Activated CD4-positive, alpha-beta T cell treated with anti-CD3 and anti-CD28 coated beads for 36 hours (primary cell): Measurements from ENCODE around the gene NCOR2. TPM values are rescaled to one million over a fixed set of nuclear protein-coding genes. Genes with fewer than 3 reads are reported as not detected.

ENCODE experiments used
- ATAC-seq: fragments of 200-7000 bp; cut with Tn5 transposase; one replicate; pipeline ENCODE4 v1.10.0; 2021; ENCODE audit warnings: mild to moderate bottlenecking, moderate library complexity
- CTCF ChIA-PET: fragments of 350-600 bp; sonication (Branson Sonifier 250); formaldehyde crosslinking; loops from one replicate; lab custom pipeline; 2021; ENCODE audit warnings: antibody characterized with exemption; lab: Charles Lee
- POLR2A ChIA-PET: fragments of 350-600 bp; sonication (Branson Sonifier 250); formaldehyde crosslinking; loops from one replicate; lab custom pipeline; 2021; ENCODE audit warnings: antibody characterized with exemption, inconsistent platforms; lab: Charles Lee
- DNase-seq: peaks from one replicate; pipeline ENCODE4 v3.0.0-alpha.2; 2020
- H3K27ac Mint-ChIP-seq: one replicate; pipeline ENCODE4 v1.8.0; 2021; ENCODE audit warnings: mixed read lengths
- H3K27me3 Mint-ChIP-seq: one replicate; pipeline ENCODE4 v1.8.0; 2021; ENCODE audit warnings: mixed read lengths
- H3K36me3 Mint-ChIP-seq: one replicate; pipeline ENCODE4 v1.8.0; 2021; ENCODE audit warnings: low read depth, mixed read lengths
- H3K4me1 Mint-ChIP-seq: one replicate; pipeline ENCODE4 v1.8.0; 2021; ENCODE audit warnings: mixed read lengths
- H3K4me3 Mint-ChIP-seq: one replicate; pipeline ENCODE4 v1.8.0; 2021; ENCODE audit warnings: mild to moderate bottlenecking, moderate library complexity, mixed read lengths
- H3K9me3 Mint-ChIP-seq: one replicate; pipeline ENCODE4 v1.8.0; 2021; ENCODE audit warnings: low read depth, mixed read lengths
- intact Hi-C, 2 experiments: fragments of 100-400 bp; cut with DNase I in 1 of 2; cut with micrococcal nuclease in 1 of 2; formaldehyde crosslinking; loops; one replicate each; pipeline versions ENCODE4 v1.14.2 to v1.15.1; 2022 to 2024; cut with DNase I, micrococcal nuclease
- total RNA-seq, 2 experiments: library from RNA; stranded (reverse); gene quantifications; one replicate each; pipeline ENCODE4 v1.2.3, GENCODE V29; 2021

Gene NCOR2
- total RNA-seq, 2 experiments from 2014 or later, result 103 to 115 TPM

DNA sequence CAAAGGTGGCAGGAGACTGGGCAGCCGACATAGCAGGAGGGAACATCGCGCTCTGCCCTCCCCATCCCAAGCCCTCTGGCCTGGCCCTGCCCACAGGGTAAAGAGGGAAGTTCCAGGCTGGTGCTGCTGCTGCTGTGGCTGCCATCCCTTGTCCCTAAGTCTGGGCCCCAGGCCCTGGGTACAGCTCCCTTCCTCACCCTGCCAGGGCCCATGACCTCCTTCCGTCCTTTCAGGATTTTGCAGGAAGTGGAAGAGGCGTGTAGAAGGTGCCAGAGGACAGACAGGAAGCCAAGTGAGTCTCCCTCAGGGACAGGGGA, 14.7 kb upstream of the NCOR2 start:
- ChIA-PET CTCF (interaction anchor here (0.6 kb wide), 1 partner anchor 21 kb away, joined by 4 read pairs; no protein-coding TSS in a partner anchor), POLR2A (no interaction called here)
- Mint-ChIP-seq H3K4me1 (no peaks in the 10 kb centered on the region), H3K36me3 (no peaks in the 10 kb centered on the region), H3K9me3 (no peaks in the 10 kb centered on the region), H3K27ac (no peak overlapping the region), H3K4me3 (no peak overlapping the region), H3K27me3 (no peaks in the 10 kb centered on the region)
- intact Hi-C loops, result no loop called here
- ATAC-seq (no peak), DNase-seq (no peak)

DNA sequence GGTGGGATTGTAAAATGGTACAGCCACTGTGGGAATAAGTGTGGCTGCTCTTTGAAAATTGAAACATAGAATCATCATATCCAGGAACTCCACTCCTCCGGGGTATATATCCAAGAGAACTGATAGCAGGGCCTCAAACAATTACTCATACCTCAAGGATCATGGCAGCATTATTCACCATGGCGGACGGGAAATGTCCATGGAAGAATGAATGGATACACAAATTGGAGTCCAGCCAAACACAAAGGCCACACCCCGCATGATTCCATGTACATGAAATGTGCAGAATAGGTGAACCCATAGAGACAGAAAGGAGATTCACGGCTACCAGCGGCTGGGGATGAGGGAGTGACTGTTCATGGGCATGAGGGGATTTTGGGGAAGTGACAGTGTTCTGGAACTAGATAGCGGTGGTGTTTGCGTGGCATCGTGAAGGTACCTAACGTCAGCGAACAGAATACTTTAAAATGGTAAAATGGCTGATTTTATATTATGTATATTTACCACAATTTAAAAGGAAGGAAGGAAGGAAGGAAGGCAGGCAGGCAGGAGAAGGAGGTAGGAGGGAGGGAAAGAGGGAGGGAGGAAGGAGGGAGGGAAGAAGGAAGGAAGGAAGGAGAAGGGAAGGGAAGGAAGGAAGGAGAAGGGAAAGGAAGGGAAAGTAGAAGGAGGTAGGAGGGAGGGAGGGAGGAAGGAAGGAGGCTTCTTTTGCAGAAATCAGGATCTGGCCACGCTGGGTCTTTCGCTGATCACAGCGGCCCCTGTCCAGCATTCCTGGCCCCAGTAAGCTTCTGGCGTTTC, 14.1 kb upstream of the NCOR2 start:
- H3K36me3 Mint-ChIP-seq, result no peaks in the 10 kb centered on the region
- CTCF ChIA-PET, result interaction anchor here (0.6 kb wide), 1 partner anchor 21 kb away, joined by 4 read pairs; no protein-coding TSS in a partner anchor
- no peaks in the 10 kb centered on the region for H3K27me3 Mint-ChIP-seq
- H3K9me3 Mint-ChIP-seq, result no peaks in the 10 kb centered on the region
- POLR2A ChIA-PET, result no interaction called here
- intact Hi-C loops, result no loop called here
- H3K27ac Mint-ChIP-seq, result no peak overlapping the region
- ATAC-seq (no peak), DNase-seq (no peak)
- H3K4me1 Mint-ChIP-seq, result no peaks in the 10 kb centered on the region
- H3K4me3 Mint-ChIP-seq, result no peak overlapping the region

GRCh38 chr12:124579921-124580517, 12.6 kb upstream of the NCOR2 start:
- no peak for ATAC-seq
- no peak overlapping the region for H3K27ac Mint-ChIP-seq
- POLR2A ChIA-PET, result interaction anchor here (0.6 kb wide), 1 partner anchor 31 kb away, joined by 3 read pairs; no protein-coding TSS in a partner anchor
- no peaks in the 10 kb centered on the region for H3K27me3 Mint-ChIP-seq
- no peaks in the 10 kb centered on the region for H3K36me3 Mint-ChIP-seq
- no peak overlapping the region for H3K4me3 Mint-ChIP-seq
- intact Hi-C loops, result no loop called here
- CTCF ChIA-PET, result no interaction called here
- no peak for DNase-seq
- no peaks in the 10 kb centered on the region for H3K9me3 Mint-ChIP-seq
- no peaks in the 10 kb centered on the region for H3K4me1 Mint-ChIP-seq

DNA sequence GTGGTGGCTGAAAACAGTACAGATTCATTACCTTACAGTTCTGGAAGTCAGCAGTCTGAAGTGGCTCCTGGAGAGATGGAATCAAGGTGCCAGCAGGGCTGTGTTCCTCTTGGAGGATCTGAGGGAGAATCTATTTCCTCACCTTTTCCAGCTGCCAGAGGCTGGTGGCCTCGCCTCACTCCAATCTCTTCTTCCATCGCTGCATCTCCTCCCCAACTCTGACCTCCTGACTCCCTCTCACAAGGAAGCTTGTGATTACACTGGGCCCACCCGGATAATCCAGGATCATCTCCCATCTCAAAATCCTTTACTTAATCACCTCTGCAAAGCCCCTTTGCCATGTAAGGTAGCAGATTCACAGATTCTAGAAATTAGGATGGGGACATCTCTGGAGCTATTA, 11.4 kb upstream of the NCOR2 start:
- Mint-ChIP-seq H3K4me1 (no peaks in the 10 kb centered on the region), H3K27ac (no peak overlapping the region), H3K4me3 (no peak overlapping the region), H3K9me3 (no peaks in the 10 kb centered on the region), H3K27me3 (no peaks in the 10 kb centered on the region), H3K36me3 (no peaks in the 10 kb centered on the region)
- DNase-seq (no peak), ATAC-seq (no peak)
- CTCF ChIA-PET, result interaction anchor here (0.8 kb wide), 1 partner anchor 152 kb away, joined by 3 read pairs; no protein-coding TSS in a partner anchor
- POLR2A ChIA-PET, result interaction anchor here (0.6 kb wide), 1 partner anchor 18 kb away, joined by 3 read pairs; no protein-coding TSS in a partner anchor
- intact Hi-C loops, result no loop called here

DNA sequence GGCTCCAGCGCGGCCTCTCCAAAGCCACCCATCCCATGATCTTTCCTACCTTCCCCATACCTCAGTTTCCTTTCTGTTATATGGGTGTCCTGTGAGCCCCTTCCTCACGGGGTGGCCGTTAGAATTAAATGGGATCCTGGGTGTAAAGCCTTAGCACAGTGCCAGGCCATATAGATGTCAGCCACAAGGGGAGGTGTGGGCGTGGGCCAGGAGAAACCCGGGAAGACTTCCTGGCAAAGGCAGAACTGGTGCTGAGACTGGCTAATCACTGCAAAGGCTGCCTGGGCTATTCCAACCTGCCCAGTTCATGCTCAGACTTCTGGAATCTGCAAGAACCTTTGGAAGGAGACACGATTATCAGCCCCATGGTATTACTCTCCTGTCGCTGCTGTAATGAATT, 11.0 kb upstream of the NCOR2 start:
- CTCF ChIA-PET, result interaction anchor here (0.6 kb wide), 1 partner anchor 550 kb away, joined by 3 read pairs; no protein-coding TSS in a partner anchor
- POLR2A ChIA-PET, result no interaction called here
- no peaks in the 10 kb centered on the region for H3K9me3 Mint-ChIP-seq
- H3K4me3 Mint-ChIP-seq, result no peak overlapping the region
- H3K4me1 Mint-ChIP-seq, result no peaks in the 10 kb centered on the region
- no peak overlapping the region for H3K27ac Mint-ChIP-seq
- no peaks in the 10 kb centered on the region for H3K27me3 Mint-ChIP-seq
- DNase-seq (no peak), ATAC-seq (no peak)
- no peaks in the 10 kb centered on the region for H3K36me3 Mint-ChIP-seq
- intact Hi-C loops, result no loop called here

- DNase-seq (no peak), ATAC-seq (no peak)
- CTCF ChIA-PET, result interaction anchor here (0.6 kb wide), 1 partner anchor 549 kb away, joined by 3 read pairs; no protein-coding TSS in a partner anchor
- POLR2A ChIA-PET, result no interaction called here
- H3K27me3 Mint-ChIP-seq, result no peaks in the 10 kb centered on the region
- intact Hi-C loops, result no loop called here
- no peaks in the 10 kb centered on the region for H3K4me1 Mint-ChIP-seq
- H3K27ac Mint-ChIP-seq, result no peak overlapping the region
- H3K4me3 Mint-ChIP-seq, result no peak overlapping the region
- H3K9me3 Mint-ChIP-seq, result no peaks in the 10 kb centered on the region
- no peaks in the 10 kb centered on the region for H3K36me3 Mint-ChIP-seq
Measured at GRCh38 chr12:124577986-124578385, 10.6 kb upstream of the NCOR2 start.

GRCh38 chr12:124577374-124577773, 10.0 kb upstream of the NCOR2 start:
- Mint-ChIP-seq H3K27me3 (no peaks in the 10 kb centered on the region), H3K36me3 (no peaks in the 10 kb centered on the region), H3K9me3 (no peaks in the 10 kb centered on the region), H3K27ac (no peak overlapping the region), H3K4me3 (no peak overlapping the region), H3K4me1 (no peaks in the 10 kb centered on the region)
- no peak for ATAC-seq
- ChIA-PET CTCF (no interaction called here), POLR2A (no interaction called here)
- no peak for DNase-seq
- intact Hi-C loops, result no loop called here

DNA sequence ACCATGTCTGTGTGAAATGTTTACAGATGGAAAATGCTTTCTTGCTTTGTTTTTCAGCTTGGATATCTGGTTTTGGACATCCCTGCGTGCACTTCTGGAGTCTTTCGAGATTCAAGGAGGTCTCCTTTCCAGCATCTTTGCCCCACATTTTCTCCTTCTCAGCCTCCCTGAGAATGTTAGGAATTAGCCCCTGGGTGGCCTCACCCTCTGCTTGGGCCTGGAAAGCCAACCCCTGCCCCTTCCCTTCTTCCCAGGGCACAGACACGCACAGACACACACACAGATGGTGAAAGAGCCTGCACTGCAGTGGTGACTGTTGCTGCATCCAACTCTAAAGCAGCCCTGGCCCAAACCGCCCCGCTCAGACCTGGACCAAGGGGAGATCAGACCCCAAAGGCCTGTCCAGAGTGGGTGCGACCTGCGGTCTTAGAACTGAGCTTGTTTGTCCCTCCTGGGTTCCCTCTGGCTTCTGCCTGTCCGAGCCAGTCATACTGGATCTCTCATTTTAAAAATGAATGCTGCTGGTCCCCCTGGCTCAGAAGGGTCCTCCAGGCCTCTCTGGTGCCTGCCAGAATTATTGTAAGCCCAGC, 8.7 kb upstream of the NCOR2 start:
- intact Hi-C loops, result no loop called here
- ATAC-seq, result no peak
- no peaks in the 10 kb centered on the region for H3K9me3 Mint-ChIP-seq
- no peak overlapping the region for H3K27ac Mint-ChIP-seq
- H3K4me1 Mint-ChIP-seq, result no peaks in the 10 kb centered on the region
- no peak for DNase-seq
- ChIA-PET POLR2A (no interaction called here), CTCF (no interaction called here)
- no peak overlapping the region for H3K4me3 Mint-ChIP-seq
- no peaks in the 10 kb centered on the region for H3K36me3 Mint-ChIP-seq
- H3K27me3 Mint-ChIP-seq, result no peaks in the 10 kb centered on the region

DNA sequence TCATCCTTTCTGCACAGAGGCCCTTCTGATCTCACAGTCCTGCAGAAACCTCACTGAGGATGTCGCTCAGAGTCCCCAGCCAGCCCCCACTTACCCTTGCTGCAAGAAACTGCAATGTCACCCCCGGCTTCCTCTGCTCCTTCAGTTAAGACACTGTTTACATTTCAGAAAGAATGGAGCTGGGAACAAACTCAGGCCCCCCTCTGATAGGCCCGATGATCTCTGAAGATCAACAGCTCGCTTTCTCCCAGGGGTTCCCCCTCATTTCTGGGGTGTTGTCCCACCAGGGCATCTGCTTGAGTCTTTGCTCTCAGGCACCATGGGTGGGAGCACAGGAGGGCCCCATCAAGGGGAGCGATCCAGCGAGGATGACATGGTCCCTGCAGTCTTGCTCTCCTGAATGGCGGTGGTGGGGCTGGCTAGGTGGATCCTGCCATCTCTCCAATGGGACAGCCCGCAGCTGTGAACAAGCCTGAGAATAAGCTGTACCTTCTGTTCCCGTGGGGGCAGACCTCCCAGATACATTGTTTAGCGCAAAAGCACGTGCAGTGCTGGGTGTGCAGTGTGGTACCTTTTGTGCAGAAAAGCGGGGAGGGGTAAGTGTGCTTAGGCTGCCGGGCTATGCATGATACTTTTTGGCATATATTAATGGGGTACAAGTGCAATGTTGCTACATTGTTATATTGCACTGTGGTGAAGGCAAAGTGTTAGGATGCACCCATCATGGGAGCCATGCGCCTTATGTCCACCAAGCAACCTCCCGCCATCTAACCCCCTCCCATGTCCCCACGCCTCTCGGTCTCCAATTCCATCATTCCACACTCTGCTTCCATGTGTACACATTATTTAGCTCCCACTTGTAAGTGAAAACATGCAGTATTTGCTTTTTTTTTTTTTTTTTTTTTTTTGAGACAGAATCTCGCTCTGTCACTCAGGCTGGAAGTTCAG, 6.7 kb upstream of the NCOR2 start:
- CTCF ChIA-PET, result interaction anchor here (0.6 to 0.7 kb wide), 2 partner anchors 11 to 539 kb away, joined by 3 to 4 read pairs; no protein-coding TSS in a partner anchor
- DNase-seq (no peak), ATAC-seq (no peak)
- H3K4me3 Mint-ChIP-seq, result no peak overlapping the region
- intact Hi-C loops, result no loop called here
- H3K27me3 Mint-ChIP-seq, result no peaks in the 10 kb centered on the region
- POLR2A ChIA-PET, result no interaction called here
- no peaks in the 10 kb centered on the region for H3K36me3 Mint-ChIP-seq
- no peak overlapping the region for H3K27ac Mint-ChIP-seq
- H3K4me1 Mint-ChIP-seq, result no peaks in the 10 kb centered on the region
- no peaks in the 10 kb centered on the region for H3K9me3 Mint-ChIP-seq

- Mint-ChIP-seq H3K4me1 (peaks cover 10% of the 10 kb centered on the region), H3K27ac (no peak overlapping the region), H3K9me3 (no peaks in the 10 kb centered on the region), H3K27me3 (no peaks in the 10 kb centered on the region), H3K36me3 (no peaks in the 10 kb centered on the region), H3K4me3 (no peak overlapping the region)
- POLR2A ChIA-PET, result no interaction called here
- DNase-seq, result no peak
- intact Hi-C loops, result no loop called here
- ATAC-seq, result no peak
- CTCF ChIA-PET, result no interaction called here
Measured at GRCh38 chr12:124571556-124571955, 4.1 kb upstream of the NCOR2 start.

- H3K4me1 Mint-ChIP-seq, result peaks cover 11% of the 10 kb centered on the region
- DNase-seq (no peak), ATAC-seq (no peak)
- POLR2A ChIA-PET, result no interaction called here
- H3K27ac Mint-ChIP-seq, result no peak overlapping the region
- no peaks in the 10 kb centered on the region for H3K9me3 Mint-ChIP-seq
- H3K27me3 Mint-ChIP-seq, result no peaks in the 10 kb centered on the region
- H3K4me3 Mint-ChIP-seq, result no peak overlapping the region
- intact Hi-C loops, result no loop called here
- CTCF ChIA-PET, result no interaction called here
- H3K36me3 Mint-ChIP-seq, result no peaks in the 10 kb centered on the region
Measured at GRCh38 chr12:124570810-124571209, 3.4 kb upstream of the NCOR2 start.
